ENCODE results near the gene SPATA45. TPM values are rescaled to one million over a fixed set of nuclear protein-coding genes. Genes with fewer than 3 reads are reported as not detected.

The SPATA45 gene
- polyA plus RNA-seq, 1 of the 3 experiments (the other 2 are of a cell fraction) = not detected

DNA sequence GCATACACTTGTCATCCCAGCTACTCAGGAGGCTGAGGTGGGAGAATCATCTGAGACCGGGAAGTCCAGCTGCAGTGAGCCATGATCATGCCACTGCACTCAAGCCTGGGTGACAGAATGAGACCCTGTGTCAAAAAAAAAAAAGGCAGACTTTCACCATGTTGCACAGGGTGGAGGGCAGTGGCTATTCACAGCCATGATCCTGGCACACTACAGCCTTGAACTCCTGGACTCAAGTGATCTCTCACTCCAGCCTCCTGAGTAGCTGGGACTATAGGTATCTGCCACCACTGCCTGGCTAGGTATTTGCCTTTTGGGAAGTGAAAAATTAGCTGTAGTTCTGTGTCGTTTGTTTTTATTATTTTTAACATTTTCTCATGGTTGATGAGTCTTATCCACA, 19.1 kb downstream of the SPATA45 start (continued):
- TF ChIP-seq, protein P1, sequence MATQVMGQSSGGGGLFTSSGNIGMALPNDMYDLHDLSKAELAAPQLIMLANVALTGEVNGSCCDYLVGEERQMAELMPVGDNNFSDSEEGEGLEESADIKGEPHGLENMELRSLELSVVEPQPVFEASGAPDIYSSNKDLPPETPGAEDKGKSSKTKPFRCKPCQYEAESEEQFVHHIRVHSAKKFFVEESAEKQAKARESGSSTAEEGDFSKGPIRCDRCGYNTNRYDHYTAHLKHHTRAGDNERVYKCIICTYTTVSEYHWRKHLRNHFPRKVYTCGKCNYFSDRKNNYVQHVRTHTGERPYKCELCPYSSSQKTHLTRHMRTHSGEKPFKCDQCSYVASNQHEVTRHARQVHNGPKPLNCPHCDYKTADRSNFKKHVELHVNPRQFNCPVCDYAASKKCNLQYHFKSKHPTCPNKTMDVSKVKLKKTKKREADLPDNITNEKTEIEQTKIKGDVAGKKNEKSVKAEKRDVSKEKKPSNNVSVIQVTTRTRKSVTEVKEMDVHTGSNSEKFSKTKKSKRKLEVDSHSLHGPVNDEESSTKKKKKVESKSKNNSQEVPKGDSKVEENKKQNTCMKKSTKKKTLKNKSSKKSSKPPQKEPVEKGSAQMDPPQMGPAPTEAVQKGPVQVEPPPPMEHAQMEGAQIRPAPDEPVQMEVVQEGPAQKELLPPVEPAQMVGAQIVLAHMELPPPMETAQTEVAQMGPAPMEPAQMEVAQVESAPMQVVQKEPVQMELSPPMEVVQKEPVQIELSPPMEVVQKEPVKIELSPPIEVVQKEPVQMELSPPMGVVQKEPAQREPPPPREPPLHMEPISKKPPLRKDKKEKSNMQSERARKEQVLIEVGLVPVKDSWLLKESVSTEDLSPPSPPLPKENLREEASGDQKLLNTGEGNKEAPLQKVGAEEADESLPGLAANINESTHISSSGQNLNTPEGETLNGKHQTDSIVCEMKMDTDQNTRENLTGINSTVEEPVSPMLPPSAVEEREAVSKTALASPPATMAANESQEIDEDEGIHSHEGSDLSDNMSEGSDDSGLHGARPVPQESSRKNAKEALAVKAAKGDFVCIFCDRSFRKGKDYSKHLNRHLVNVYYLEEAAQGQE (IDR thresholded peaks at IDR 0.05; ENCODE audit: low read depth, low read length) = no peak
- TF ChIP-seq ZBTB33 (IDR thresholded peaks at IDR 0.05; ENCODE audit: borderline replicate concordance, low read depth) = no peak
- TF ChIP-seq USF2 (IDR thresholded peaks at IDR 0.05; ENCODE audit: borderline replicate concordance, low read depth, low read length) = no peak
- no peak for TF ChIP-seq TCF12 (IDR thresholded peaks at IDR 0.05)
- TF ChIP-seq EP300 (IDR thresholded peaks at IDR 0.05; ENCODE audit: borderline replicate concordance in 1 of 2, low read depth in 1 of 2, low read length in 1 of 2) = no peak
- TF ChIP-seq, protein P2, sequence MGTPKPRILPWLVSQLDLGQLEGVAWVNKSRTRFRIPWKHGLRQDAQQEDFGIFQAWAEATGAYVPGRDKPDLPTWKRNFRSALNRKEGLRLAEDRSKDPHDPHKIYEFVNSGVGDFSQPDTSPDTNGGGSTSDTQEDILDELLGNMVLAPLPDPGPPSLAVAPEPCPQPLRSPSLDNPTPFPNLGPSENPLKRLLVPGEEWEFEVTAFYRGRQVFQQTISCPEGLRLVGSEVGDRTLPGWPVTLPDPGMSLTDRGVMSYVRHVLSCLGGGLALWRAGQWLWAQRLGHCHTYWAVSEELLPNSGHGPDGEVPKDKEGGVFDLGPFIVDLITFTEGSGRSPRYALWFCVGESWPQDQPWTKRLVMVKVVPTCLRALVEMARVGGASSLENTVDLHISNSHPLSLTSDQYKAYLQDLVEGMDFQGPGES (IDR thresholded peaks at IDR 0.05; ENCODE audit: low read depth, low read length) = no peak
- TF ChIP-seq GATA2 (CRISPR knock-in tag; IDR thresholded peaks at IDR 0.05) = no peak
- no peak for TF ChIP-seq ELF1 (IDR thresholded peaks at IDR 0.05)

- POLR2A ChIA-PET = no interaction called here
- Histone ChIP-seq H4K20me1 (ENCODE audit: insufficient read depth) (no peaks in the 10 kb centered on the region), H3K9ac (no peak overlapping the region), H3K4me2 (no peak overlapping the region), H2AFZ (ENCODE audit: low read depth) (no peak overlapping the region), H3K9me2 (no peaks in the 10 kb centered on the region), H3F3A (replicated peaks; ENCODE audit: insufficient read depth) (no peaks in the 10 kb centered on the region), H3K9me3 (no peaks in the 10 kb centered on the region), H3K36me3 (replicated peaks in 1 of 2; ENCODE audit: control insufficient read depth in 1 of 2, insufficient read depth in 2 of 2, low read length in 1 of 2) (no peaks in the 10 kb centered on the region), H3K4me1 (ENCODE audit: control insufficient read depth in 1 of 2, insufficient read depth in 2 of 2, low read depth in 1 of 2, low read length in 1 of 2) (no peaks in the 10 kb centered on the region), H3K79me2 (ENCODE audit: insufficient read depth) (no peaks in the 10 kb centered on the region), H3K4me3 (ENCODE audit: low read depth in 2 of 2, low read length in 1 of 2) (no peak overlapping the region), H3K27ac (ENCODE audit: low read depth in 2 of 2, low read length in 1 of 2) (no peak overlapping the region), H3K27me3 (ENCODE audit: insufficient read depth) (no peaks in the 10 kb centered on the region)
- no peak for DNase-seq
- CTCF ChIA-PET = interaction anchor here (1.1 to 2.3 kb wide), 2 partner anchors 13 to 78 kb away, joined by 6 read pairs; no protein-coding TSS in a partner anchor
- WGBS (ENCODE audit: low lambda C conversion rate) = 49% methylated on average over 5 of the region's 5 CpGs
- no peak for TF ChIP-seq TEAD4 (IDR thresholded peaks at IDR 0.05; ENCODE audit: borderline replicate concordance, insufficient read depth)
- TF ChIP-seq TAF1 (IDR thresholded peaks at IDR 0.05; ENCODE audit: borderline replicate concordance, low read depth, low read length) = no peak
- no peak for TF ChIP-seq RXRA (IDR thresholded peaks at IDR 0.05; ENCODE audit: borderline replicate concordance, low read depth)
- TF ChIP-seq FOXJ3 (CRISPR knock-in tag; IDR thresholded peaks at IDR 0.05) = no peak
- TF ChIP-seq, protein P3, sequence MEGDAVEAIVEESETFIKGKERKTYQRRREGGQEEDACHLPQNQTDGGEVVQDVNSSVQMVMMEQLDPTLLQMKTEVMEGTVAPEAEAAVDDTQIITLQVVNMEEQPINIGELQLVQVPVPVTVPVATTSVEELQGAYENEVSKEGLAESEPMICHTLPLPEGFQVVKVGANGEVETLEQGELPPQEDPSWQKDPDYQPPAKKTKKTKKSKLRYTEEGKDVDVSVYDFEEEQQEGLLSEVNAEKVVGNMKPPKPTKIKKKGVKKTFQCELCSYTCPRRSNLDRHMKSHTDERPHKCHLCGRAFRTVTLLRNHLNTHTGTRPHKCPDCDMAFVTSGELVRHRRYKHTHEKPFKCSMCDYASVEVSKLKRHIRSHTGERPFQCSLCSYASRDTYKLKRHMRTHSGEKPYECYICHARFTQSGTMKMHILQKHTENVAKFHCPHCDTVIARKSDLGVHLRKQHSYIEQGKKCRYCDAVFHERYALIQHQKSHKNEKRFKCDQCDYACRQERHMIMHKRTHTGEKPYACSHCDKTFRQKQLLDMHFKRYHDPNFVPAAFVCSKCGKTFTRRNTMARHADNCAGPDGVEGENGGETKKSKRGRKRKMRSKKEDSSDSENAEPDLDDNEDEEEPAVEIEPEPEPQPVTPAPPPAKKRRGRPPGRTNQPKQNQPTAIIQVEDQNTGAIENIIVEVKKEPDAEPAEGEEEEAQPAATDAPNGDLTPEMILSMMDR (IDR thresholded peaks at IDR 0.05) = no peak
- TF ChIP-seq, protein P2 (IDR thresholded peaks at IDR 0.05; ENCODE audit: low read depth, low read length) = no peak
- TF ChIP-seq MAX (IDR thresholded peaks at IDR 0.05; ENCODE audit: low read depth) = no peak
- TF ChIP-seq NFIC (IDR thresholded peaks at IDR 0.05; ENCODE audit: borderline replicate concordance) = no peak
- no peak for TF ChIP-seq EZH2phosphoT487 (IDR thresholded peaks at IDR 0.05; ENCODE audit: borderline replicate concordance, low read depth)
- TF ChIP-seq RFX5 (IDR thresholded peaks at IDR 0.05; ENCODE audit: low read length) = no peak
Observed at GRCh38 chr1:212827831-212828278, 19.6 kb downstream of the SPATA45 start.
